UCSD-AML1 (cell line): ENCODE data around the gene ACSL6.

ENCODE experiments used
- DNase-seq: peaks from one replicate; lab custom pipeline; 2025; ENCODE audit not compliant: unreplicated experiment; lab: John Stamatoyannopoulos, UW

The ACSL6 gene

GRCh38 chr5:132011622-132012343, at the start of gene ACSL6:
Gene ACSL6, minus strand, starts transcription at chr5:132011658. Its CDS starts 105 bp downstream, at chr5:132011553.
- DNase-seq, result no peak

- DNase-seq, result no peak
Observed at GRCh38 chr5:132060501-132061161, 49.2 kb upstream of the ACSL6 start, which contains the start of gene IL3. Gene IL3, plus strand, starts transcription at chr5:132060655. Its CDS starts 52 bp downstream, at chr5:132060707.

GRCh38 chr5:132059696-132060500, 48.4 kb upstream of the ACSL6 start:
- no peak for DNase-seq

- DNase-seq, result no peak
Observed at GRCh38 chr5:132059043-132059695, 47.7 kb upstream of the ACSL6 start.

DNA sequence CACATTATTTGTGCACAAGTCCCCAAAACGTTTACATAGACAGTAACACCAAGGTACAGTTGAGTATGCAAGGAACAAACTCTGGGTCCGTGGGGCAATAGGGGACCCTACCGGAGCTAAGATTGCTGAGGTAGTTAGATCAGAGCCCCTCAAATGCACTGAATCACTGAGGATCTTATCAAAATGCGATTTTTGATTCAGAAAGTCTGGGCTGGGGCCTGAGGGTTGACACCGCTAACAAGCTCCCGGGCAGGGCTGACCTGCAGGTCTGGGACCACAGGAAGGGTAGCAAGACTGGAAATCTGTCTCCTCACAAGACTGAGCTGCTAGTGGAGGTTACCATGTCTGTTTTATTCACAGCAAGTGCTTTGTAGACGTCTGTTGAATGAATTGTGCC, 47.2 kb upstream of the ACSL6 start:
- DNase-seq, result no peak

DNA sequence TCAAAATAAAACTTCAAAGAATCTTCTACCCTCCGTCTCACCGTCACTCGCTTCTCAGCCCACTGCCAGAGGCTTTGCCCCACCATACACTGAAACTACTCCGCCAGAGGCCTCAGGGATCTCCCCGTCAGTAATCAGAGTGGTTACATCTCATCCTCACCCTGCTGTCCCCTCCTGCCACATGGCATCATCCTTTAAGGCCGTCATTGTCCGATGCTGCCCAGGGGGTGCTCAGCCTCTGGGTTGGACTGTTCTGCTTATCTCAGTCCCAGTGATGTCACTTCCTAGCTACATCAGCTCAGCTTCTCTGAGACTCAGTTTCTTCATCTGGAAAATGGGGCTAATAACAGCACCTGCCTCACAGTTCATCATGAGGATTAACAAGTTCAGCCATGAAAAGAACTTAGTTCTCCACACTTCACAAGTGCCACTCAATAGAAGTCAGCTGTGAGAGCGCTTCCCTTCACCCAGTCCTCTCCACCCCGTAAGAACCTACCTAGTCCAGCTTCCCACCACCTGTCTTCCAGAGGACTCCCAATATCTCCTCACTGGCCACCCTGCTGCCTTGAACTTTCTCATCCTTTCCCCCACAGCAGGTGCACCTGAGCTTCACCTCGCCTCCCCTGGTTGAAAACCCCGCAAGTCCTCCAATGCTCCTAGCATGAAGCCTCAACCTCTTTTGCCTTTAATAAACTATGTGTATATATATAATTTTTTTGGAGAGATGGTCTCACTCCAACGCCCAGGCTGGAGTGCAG, 46.2 kb upstream of the ACSL6 start:
- DNase-seq, result no peak

GRCh38 chr5:132056610-132057497, 45.4 kb upstream of the ACSL6 start:
- DNase-seq, result no peak

- peak; percentile 59 for DNase-seq
Observed at GRCh38 chr5:132055808-132056609, 44.6 kb upstream of the ACSL6 start.

DNA sequence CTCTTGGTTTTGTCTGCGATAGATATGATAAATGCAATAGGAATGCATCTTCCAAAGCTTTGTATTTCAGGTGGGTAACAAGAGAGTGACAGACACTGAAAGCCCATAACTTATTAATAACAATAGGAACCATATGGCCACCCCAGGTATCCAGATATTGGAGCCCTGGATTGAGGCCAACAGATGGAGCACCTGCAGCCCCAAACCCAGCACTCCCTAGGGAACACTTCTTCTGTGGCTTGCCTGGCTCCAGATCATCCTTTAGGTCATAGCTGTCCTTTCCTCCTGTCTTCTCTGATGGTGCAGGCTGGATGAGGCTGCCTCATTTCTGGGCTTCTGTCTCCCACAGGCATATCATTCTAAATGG, 44.0 kb upstream of the ACSL6 start:
- DNase-seq, result no peak

DNA sequence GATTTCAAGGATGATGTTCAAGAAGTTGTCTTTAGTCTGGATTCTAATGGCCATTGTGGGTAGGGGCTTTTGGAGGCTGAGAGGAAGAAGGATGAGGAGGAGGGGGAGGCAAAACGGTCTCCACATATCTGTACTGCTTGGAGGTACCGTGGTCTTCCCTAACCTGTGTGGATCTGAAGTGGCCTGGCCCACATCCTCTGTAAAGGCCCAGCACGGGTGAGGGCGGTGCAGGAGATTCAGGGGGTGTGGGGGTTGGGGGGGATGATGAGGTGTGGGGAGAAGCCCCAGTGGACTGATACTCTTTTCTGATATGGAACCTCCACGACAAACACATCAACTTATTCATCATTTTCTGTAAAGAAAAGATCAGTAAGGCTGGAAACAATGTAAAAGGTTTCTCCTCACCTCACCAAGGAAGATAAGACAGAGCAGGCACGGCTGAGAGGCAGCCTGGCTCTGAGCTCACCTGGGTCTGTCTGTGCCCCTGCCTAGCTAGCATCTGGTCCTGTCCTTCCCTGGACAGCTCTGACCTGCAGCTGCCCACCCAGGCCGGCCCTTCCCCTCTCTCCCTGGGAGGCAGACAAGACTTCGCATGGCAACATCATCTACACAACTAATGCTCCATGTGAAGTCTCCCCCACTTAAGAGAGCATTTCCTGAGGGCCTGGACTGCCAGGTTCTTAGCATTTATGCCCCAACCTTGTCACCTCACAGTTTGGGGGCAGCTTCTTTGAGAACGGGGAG, 43.4 kb upstream of the ACSL6 start:
- no peak for DNase-seq

- no peak for DNase-seq
Observed at GRCh38 chr5:132054031-132054696, 42.7 kb upstream of the ACSL6 start.

GRCh38 chr5:132053483-132053882, 42.0 kb upstream of the ACSL6 start:
- DNase-seq, result no peak

DNA sequence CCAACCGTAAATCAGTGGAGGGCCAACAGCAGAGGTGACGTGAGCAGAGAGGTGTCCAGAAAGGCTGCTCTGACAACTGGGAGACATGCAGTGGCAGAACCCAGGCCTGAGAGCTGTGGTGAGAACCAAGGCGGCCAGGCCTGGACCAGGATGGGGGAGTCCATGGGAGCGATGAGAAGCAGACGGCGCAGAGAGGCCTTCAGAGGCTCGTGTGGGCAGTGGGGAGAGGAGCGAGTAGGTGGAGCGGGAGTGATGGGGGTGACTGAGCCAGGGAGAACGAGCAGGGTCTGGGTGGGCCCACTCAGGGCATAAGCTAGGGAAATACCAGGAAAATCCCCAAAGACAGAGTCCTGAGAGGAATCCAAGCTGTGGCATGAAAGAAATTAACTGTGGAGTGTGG, 41.1 kb upstream of the ACSL6 start:
- no peak for DNase-seq

- DNase-seq, result no peak
Observed at GRCh38 chr5:132050661-132051552, 39.4 kb upstream of the ACSL6 start.

DNA sequence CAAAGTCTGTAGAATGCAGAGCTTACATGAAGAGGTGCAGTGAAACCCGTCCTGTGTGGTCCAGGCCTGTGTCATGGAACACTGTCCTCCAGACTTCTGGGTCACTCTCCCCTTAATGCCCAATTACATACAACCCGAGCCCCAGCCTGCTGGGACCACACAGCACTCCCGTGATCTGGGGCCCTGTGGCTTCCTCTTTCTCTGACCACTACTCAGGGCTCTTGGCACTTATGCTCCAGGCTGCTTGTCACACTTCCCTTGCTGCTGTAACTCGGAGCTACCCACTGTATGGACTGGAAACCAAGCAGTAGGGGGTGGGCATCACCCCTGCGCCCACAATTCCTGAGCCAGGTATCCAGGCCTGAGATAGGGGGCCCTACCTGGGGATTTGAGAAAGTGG, 38.7 kb upstream of the ACSL6 start:
- peak; percentile 61 for DNase-seq

DNA sequence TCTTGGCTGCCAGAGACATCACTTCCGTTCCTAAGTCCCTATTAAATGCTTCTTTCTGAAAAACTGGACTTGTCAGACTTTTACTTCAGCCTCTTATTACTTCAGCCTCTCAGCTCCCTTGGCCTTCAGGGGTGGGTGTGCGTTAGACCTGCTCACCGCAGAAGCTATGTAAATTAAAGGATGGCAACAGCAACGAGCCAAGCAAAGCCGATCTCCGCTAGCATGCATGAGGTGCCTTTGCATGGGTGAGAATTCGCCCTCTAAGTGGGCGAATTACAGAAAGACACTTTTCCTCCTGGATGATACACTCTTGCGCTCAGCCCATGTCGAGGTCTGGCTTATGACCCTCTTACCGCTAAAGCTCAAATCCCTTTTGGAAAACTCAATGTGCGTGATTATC, 38.1 kb upstream of the ACSL6 start:
- no peak for DNase-seq

- no peak for DNase-seq
Observed at GRCh38 chr5:132049093-132049492, 37.6 kb upstream of the ACSL6 start.
